ENCODE data around the gene PLEKHG3.

The PLEKHG3 gene

GRCh38 chr14:64725879-64726584 is 21.8 kb downstream of the PLEKHG3 start:
- Mint-ChIP-seq H3K4me3 (no peak overlapping the region), H3K4me1 (peaks cover 13% of the 10 kb centered on the region)
- ATAC-seq: no peak

GRCh38 chr14:64726585-64726890 is 22.3 kb downstream of the PLEKHG3 start:
- Mint-ChIP-seq H3K9me3 (no peaks in the 10 kb centered on the region), H3K4me3 (no peak overlapping the region), H3K27me3 (no peaks in the 10 kb centered on the region), H3K4me1 (peaks cover 13% of the 10 kb centered on the region), H3K27ac (no peak overlapping the region)
- ATAC-seq: no peak
- DNase-seq: no peak

More at GRCh38 chr14:64725879-64726584, 21.8 kb downstream of the PLEKHG3 start:
- Mint-ChIP-seq H3K27me3 (no peaks in the 10 kb centered on the region), H3K9me3 (no peaks in the 10 kb centered on the region), H3K27ac (no peak overlapping the region)
- no peak for DNase-seq

- Mint-ChIP-seq H3K9me3 (no peaks in the 10 kb centered on the region), H3K4me3 (no peak overlapping the region), H3K4me1 (peaks cover 10% of the 10 kb centered on the region), H3K27ac (no peak overlapping the region), H3K27me3 (no peaks in the 10 kb centered on the region)
- DNase-seq (no peak), ATAC-seq (no peak)
Observed at GRCh38 chr14:64727551-64728071, 23.4 kb downstream of the PLEKHG3 start.

DNA sequence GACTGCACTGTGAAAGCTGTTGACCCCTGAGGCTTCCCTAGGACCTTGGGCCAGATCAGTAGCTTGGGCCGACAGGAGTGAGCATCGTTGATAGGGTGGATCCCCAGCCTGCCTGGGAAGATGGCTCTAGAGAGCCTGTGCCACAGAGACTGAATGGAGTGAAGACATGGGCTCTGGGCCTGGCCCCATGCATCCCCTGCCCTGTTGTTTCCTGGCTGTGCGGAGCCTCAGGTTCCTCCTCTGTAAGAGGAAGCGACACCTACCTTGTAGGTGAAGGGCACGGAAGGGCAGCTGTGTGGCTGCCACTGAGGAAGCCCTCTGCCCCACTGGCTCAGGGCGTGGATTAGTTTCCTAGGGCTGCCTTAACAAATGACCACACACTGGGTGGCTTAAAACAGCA is 23.9 kb downstream of the PLEKHG3 start:
- Mint-ChIP-seq H3K9me3 (no peaks in the 10 kb centered on the region), H3K27ac (no peak overlapping the region), H3K4me1 (peaks cover 6% of the 10 kb centered on the region), H3K27me3 (no peaks in the 10 kb centered on the region), H3K4me3 (no peak overlapping the region)
- ATAC-seq (no peak), DNase-seq (no peak)

- no peak overlapping the region for H3K27ac Mint-ChIP-seq
- ATAC-seq (no peak), DNase-seq (no peak)
- no peaks in the 10 kb centered on the region for H3K27me3 Mint-ChIP-seq
- no peaks in the 10 kb centered on the region for H3K9me3 Mint-ChIP-seq
- no peak overlapping the region for H3K4me3 Mint-ChIP-seq
- peaks cover 1% of the 10 kb centered on the region for H3K4me1 Mint-ChIP-seq
Observed at GRCh38 chr14:64728856-64729255, 24.6 kb downstream of the PLEKHG3 start.

- no peaks in the 10 kb centered on the region for H3K27me3 Mint-ChIP-seq
- H3K9me3 Mint-ChIP-seq: no peaks in the 10 kb centered on the region
- no peak overlapping the region for H3K27ac Mint-ChIP-seq
- H3K4me3 Mint-ChIP-seq: no peak overlapping the region
- no peaks in the 10 kb centered on the region for H3K4me1 Mint-ChIP-seq
- DNase-seq (no peak), ATAC-seq (no peak)
Observed at GRCh38 chr14:64729386-64730060, 25.3 kb downstream of the PLEKHG3 start.

- no peaks in the 10 kb centered on the region for H3K4me1 Mint-ChIP-seq
- H3K4me3 Mint-ChIP-seq: no peak overlapping the region
- ATAC-seq: no peak
- peak overlapping the region in 1 of 2 donors; percentile 22 for H3K27ac Mint-ChIP-seq
- no peaks in the 10 kb centered on the region for H3K27me3 Mint-ChIP-seq
- DNase-seq: no peak
- H3K9me3 Mint-ChIP-seq: no peaks in the 10 kb centered on the region
Observed at GRCh38 chr14:64730061-64730440, 25.8 kb downstream of the PLEKHG3 start.

- Mint-ChIP-seq H3K4me3 (no peak overlapping the region), H3K9me3 (no peaks in the 10 kb centered on the region), H3K4me1 (no peaks in the 10 kb centered on the region), H3K27ac (no peak overlapping the region), H3K27me3 (no peaks in the 10 kb centered on the region)
- ATAC-seq: no peak
- DNase-seq: no peak
Observed at GRCh38 chr14:64730681-64731080, 26.5 kb downstream of the PLEKHG3 start.

- Mint-ChIP-seq H3K9me3 (no peaks in the 10 kb centered on the region), H3K4me1 (no peaks in the 10 kb centered on the region), H3K4me3 (no peak overlapping the region), H3K27me3 (no peaks in the 10 kb centered on the region), H3K27ac (no peak overlapping the region)
- DNase-seq (no peak), ATAC-seq (no peak)
Observed at GRCh38 chr14:64731141-64731581, 26.9 kb downstream of the PLEKHG3 start.

- no peaks in the 10 kb centered on the region for H3K4me1 Mint-ChIP-seq
- DNase-seq: no peak
- no peak for ATAC-seq
- no peaks in the 10 kb centered on the region for H3K27me3 Mint-ChIP-seq
- H3K9me3 Mint-ChIP-seq: no peaks in the 10 kb centered on the region
- H3K4me3 Mint-ChIP-seq: no peak overlapping the region
- no peak overlapping the region for H3K27ac Mint-ChIP-seq
Observed at GRCh38 chr14:64732066-64732465, 27.8 kb downstream of the PLEKHG3 start.

DNA sequence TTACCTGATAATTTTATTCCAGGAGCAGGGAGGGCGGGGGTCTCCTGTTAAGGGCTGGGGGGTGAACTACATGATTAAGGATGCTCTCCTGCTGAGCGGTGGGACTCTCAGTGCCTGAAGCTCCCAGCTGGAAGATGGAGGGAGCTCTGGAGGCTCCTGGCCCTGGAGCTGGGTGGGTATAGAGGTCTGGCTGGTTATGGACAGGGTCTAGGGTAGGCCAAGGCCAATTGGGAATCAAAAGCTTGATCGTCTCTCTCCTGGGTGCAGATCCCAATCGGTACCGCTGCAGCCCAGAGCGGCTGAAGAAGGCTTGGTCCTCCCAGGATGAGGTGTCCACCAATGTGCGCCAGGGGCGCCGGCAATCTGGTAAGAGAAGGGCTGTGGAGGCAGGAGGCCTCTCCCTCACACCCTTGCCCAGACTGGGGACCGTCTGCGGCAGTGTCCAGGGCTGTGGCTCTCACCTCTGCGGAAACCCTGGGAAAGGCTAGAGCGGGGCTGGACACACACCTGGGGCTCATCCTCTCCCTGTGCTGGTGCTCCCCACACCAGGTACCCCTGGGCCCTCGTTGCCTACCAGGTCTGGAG is 28.4 kb downstream of the PLEKHG3 start:
- no peaks in the 10 kb centered on the region for H3K4me1 Mint-ChIP-seq
- H3K9me3 Mint-ChIP-seq: no peaks in the 10 kb centered on the region
- H3K27me3 Mint-ChIP-seq: no peaks in the 10 kb centered on the region
- H3K4me3 Mint-ChIP-seq: no peak overlapping the region
- no peak overlapping the region for H3K27ac Mint-ChIP-seq
- DNase-seq (no peak), ATAC-seq (no peak)

GRCh38 chr14:64733321-64733720 is 29.1 kb downstream of the PLEKHG3 start:
- H3K4me1 Mint-ChIP-seq: no peaks in the 10 kb centered on the region
- no peak for ATAC-seq
- H3K4me3 Mint-ChIP-seq: no peak overlapping the region

DNA sequence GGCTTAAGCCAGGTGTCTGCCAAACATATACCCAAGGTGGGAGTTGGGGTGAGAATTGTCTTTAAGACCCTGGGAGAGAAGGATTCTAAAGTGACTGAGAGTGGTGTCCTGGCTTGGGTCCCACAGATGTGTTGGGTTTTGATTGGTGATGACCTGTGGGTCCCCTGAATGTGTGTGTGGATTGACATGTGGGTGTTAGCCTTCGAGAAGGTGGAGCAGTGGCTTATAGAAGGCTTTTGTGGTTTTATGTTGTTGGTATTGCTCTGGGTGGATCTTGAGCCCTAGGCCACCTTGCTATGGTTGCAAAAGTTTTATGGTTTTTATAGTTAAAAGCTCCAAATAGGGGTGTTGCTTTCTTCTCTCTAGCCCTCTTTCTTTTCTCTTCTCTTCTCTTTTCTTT is 29.7 kb downstream of the PLEKHG3 start:
- Mint-ChIP-seq H3K4me1 (no peaks in the 10 kb centered on the region), H3K9me3 (no peaks in the 10 kb centered on the region), H3K4me3 (no peak overlapping the region), H3K27ac (no peak overlapping the region), H3K27me3 (no peaks in the 10 kb centered on the region)
- DNase-seq (no peak), ATAC-seq (no peak)

More at GRCh38 chr14:64733321-64733720, 29.1 kb downstream of the PLEKHG3 start:
- Mint-ChIP-seq H3K27ac (no peak overlapping the region), H3K27me3 (no peaks in the 10 kb centered on the region), H3K9me3 (no peaks in the 10 kb centered on the region)
- DNase-seq: no peak

DNA sequence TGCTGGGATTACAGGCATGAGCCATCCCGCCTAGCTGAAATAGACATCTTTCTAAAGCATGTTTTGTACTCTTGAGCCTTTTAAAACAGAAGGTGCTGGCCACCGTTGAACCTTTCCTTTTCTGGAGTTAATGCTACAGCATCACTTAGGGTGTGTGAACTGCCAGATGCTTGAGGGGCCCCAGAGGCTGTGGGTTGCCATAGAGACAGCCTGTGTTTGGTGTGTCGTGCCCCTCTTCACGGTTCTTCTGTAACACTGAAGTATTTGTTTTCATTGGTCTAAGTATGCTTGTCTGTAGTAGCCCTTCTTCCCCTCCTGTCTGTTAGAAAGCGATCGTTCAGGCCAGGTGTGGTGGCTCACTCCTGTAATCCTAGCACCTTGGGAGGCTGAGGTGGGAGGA is 30.8 kb downstream of the PLEKHG3 start:
- Mint-ChIP-seq H3K27ac (no peak overlapping the region), H3K4me3 (no peak overlapping the region), H3K27me3 (no peaks in the 10 kb centered on the region), H3K4me1 (no peaks in the 10 kb centered on the region), H3K9me3 (no peaks in the 10 kb centered on the region)
- ATAC-seq (no peak), DNase-seq (no peak)

GRCh38 chr14:64736271-64737169 is 32.3 kb downstream of the PLEKHG3 start:
- ATAC-seq (no peak), DNase-seq (no peak)
- H3K4me1 Mint-ChIP-seq: no peaks in the 10 kb centered on the region
- H3K9me3 Mint-ChIP-seq: no peaks in the 10 kb centered on the region
- no peak overlapping the region for H3K4me3 Mint-ChIP-seq
- no peak overlapping the region for H3K27ac Mint-ChIP-seq
- no peaks in the 10 kb centered on the region for H3K27me3 Mint-ChIP-seq

Data from stimulated activated naive CD8-positive, alpha-beta T cell treated with anti-CD3 and anti-CD28 coated beads, Interleukin-15, amount 100 ng/mL, for 72 hours (primary cell).